Mesothelial cell of epicardium (in vitro differentiated cells): ENCODE results near the gene ZFP92. TPM values are rescaled to one million over a fixed set of nuclear protein-coding genes. Genes with fewer than 3 reads are reported as not detected.

Source experiments
- DNase-seq, 2 experiments: peaks; one replicate each; pipeline ENCODE4 v3.0.0; 2021; ENCODE audit warnings: low spot score in 2 of 2; ENCODE audit not compliant: unreplicated experiment in 2 of 2
- H3K27ac Mint-ChIP-seq: 2 replicates; pipeline ENCODE4 v1.8.0; 2021; ENCODE audit warnings: mixed read lengths
- H3K27me3 Mint-ChIP-seq: 2 replicates; pipeline ENCODE4 v1.8.0; 2021; ENCODE audit warnings: low read depth, mixed read lengths
- H3K36me3 Mint-ChIP-seq: 2 replicates; pipeline ENCODE4 v1.8.0; 2021; ENCODE audit warnings: mixed read lengths
- H3K4me1 Mint-ChIP-seq: 2 replicates; pipeline ENCODE4 v1.8.0; 2021; ENCODE audit warnings: mixed read lengths
- H3K4me3 Mint-ChIP-seq: 2 replicates; pipeline ENCODE4 v1.8.0; 2021; ENCODE audit warnings: mild to moderate bottlenecking, moderate library complexity, mixed read lengths
- H3K9me3 Mint-ChIP-seq: 2 replicates; pipeline ENCODE4 v1.8.0; 2021; ENCODE audit warnings: mixed read lengths
- CTCF ChIP-seq: fragments of 200-600 bp; sonication (generic); IDR thresholded peaks from one replicate; pipeline ENCODE4 v1.5.0; 2021; ENCODE audit warnings: antibody characterized with exemption; ENCODE audit not compliant: unreplicated experiment
- total RNA-seq: library from RNA; stranded (reverse); gene quantifications from 3 replicates; pipeline ENCODE4 v1.2.1, GENCODE V29; 2021

Gene ZFP92
- total RNA-seq, 1 donor from 2014 or later: 1.3 TPM

- H3K27ac Mint-ChIP-seq: no peak overlapping the region
- no peak for DNase-seq
- H3K4me3 Mint-ChIP-seq: peak overlapping the region; percentile 58
- peaks cover 11% of the 10 kb centered on the region for H3K9me3 Mint-ChIP-seq
- no peaks in the 10 kb centered on the region for H3K36me3 Mint-ChIP-seq
- TF ChIP-seq CTCF: no peak
- peaks cover 14% of the 10 kb centered on the region for H3K4me1 Mint-ChIP-seq
- H3K27me3 Mint-ChIP-seq: peaks cover 14% of the 10 kb centered on the region
These were observed 809 bp downstream of the ZFP92 start for GRCh38 chrX:153411988-153412574.

GRCh38 chrX:153412746-153413720 is 1.8 kb downstream of the ZFP92 start:
- Mint-ChIP-seq H3K4me3 (peak overlapping the region; percentile 58), H3K27ac (no peak overlapping the region), H3K9me3 (peaks cover 15% of the 10 kb centered on the region), H3K27me3 (peaks cover 12% of the 10 kb centered on the region), H3K4me1 (peaks cover 14% of the 10 kb centered on the region), H3K36me3 (no peaks in the 10 kb centered on the region)
- TF ChIP-seq CTCF: no peak
- no peak for DNase-seq

- Mint-ChIP-seq H3K36me3 (no peaks in the 10 kb centered on the region), H3K4me1 (peaks cover 14% of the 10 kb centered on the region), H3K9me3 (peaks cover 15% of the 10 kb centered on the region), H3K4me3 (no peak overlapping the region), H3K27me3 (peaks cover 12% of the 10 kb centered on the region), H3K27ac (no peak overlapping the region)
- no peak for TF ChIP-seq CTCF
- no peak for DNase-seq
These were observed 2.5 kb downstream of the ZFP92 start for GRCh38 chrX:153413731-153414130.

- no peak for DNase-seq
- H3K9me3 Mint-ChIP-seq: peaks cover 15% of the 10 kb centered on the region
- H3K27me3 Mint-ChIP-seq: peaks cover 12% of the 10 kb centered on the region
- no peak overlapping the region for H3K4me3 Mint-ChIP-seq
- no peak for TF ChIP-seq CTCF
- H3K27ac Mint-ChIP-seq: no peak overlapping the region
- H3K4me1 Mint-ChIP-seq: peaks cover 13% of the 10 kb centered on the region
- H3K36me3 Mint-ChIP-seq: no peaks in the 10 kb centered on the region
These were observed 3.7 kb downstream of the ZFP92 start for GRCh38 chrX:153414856-153415510.

GRCh38 chrX:153416781-153417450 is 5.6 kb downstream of the ZFP92 start:
- H3K9me3 Mint-ChIP-seq: peaks cover 11% of the 10 kb centered on the region
- H3K36me3 Mint-ChIP-seq: no peaks in the 10 kb centered on the region
- H3K4me3 Mint-ChIP-seq: no peak overlapping the region
- peaks cover 7% of the 10 kb centered on the region for H3K27me3 Mint-ChIP-seq
- H3K27ac Mint-ChIP-seq: no peak overlapping the region
- peaks cover 5% of the 10 kb centered on the region for H3K4me1 Mint-ChIP-seq
- no peak for DNase-seq
- no peak for TF ChIP-seq CTCF
